Measurements from ENCODE around the gene EXOC4.

DNA sequence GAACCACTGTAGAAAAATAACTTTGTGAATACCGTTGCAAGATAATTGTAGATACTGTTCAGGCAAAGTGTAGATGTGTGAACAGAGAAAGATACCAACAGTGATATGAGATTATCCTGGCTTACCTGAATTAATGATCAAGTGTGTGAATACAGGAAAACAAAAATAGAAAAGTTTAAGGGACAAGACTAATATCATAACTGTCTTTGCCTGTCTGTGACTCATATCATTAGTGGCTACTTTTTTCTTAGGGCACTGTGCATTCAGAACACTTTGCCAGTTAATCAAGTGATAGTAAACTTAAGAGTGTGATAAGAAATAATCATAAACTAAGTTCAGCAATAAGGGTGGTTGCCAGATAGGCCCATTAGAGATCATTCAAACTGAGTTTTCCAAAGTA lies 551.2 kb downstream of the EXOC4 start:
- TF ChIP-seq, protein P1, sequence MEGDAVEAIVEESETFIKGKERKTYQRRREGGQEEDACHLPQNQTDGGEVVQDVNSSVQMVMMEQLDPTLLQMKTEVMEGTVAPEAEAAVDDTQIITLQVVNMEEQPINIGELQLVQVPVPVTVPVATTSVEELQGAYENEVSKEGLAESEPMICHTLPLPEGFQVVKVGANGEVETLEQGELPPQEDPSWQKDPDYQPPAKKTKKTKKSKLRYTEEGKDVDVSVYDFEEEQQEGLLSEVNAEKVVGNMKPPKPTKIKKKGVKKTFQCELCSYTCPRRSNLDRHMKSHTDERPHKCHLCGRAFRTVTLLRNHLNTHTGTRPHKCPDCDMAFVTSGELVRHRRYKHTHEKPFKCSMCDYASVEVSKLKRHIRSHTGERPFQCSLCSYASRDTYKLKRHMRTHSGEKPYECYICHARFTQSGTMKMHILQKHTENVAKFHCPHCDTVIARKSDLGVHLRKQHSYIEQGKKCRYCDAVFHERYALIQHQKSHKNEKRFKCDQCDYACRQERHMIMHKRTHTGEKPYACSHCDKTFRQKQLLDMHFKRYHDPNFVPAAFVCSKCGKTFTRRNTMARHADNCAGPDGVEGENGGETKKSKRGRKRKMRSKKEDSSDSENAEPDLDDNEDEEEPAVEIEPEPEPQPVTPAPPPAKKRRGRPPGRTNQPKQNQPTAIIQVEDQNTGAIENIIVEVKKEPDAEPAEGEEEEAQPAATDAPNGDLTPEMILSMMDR (conservative IDR thresholded peaks at IDR 0.05; ENCODE audit: low read length) = no peak
- TF ChIP-seq EZH2phosphoT487 (IDR thresholded peaks at IDR 0.05; ENCODE audit: borderline replicate concordance) = no peak
